Hippocampal formation (tissue), 2 donors: ENCODE measurements around the gene PROZ.

ENCODE experiments used
- DNase-seq, 2 donors: peaks; one replicate each; lab custom pipeline; 2025; lab: John Stamatoyannopoulos, UW

Gene PROZ

DNA sequence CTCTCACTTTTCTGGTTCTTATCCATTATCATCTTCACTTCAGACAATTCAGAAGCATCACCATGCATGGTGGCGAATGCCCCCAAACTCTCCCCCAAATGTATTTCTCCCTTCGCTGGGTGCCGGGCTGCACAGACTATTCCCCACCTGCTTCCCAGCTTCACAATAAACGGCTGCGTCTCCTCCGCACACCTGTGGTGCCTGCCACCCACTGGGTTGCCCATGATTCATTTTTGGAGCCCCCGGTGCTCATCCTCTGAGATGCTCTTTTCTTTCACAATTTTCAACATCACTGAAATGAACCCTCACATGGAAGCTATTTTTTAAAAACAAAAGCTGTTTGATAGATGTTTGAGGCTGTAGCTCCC lies 38.6 kb upstream of the PROZ start:
- no peak for DNase-seq

GRCh38 chr13:113120300-113121182 lies 37.9 kb upstream of the PROZ start:
- no peak for DNase-seq

DNA sequence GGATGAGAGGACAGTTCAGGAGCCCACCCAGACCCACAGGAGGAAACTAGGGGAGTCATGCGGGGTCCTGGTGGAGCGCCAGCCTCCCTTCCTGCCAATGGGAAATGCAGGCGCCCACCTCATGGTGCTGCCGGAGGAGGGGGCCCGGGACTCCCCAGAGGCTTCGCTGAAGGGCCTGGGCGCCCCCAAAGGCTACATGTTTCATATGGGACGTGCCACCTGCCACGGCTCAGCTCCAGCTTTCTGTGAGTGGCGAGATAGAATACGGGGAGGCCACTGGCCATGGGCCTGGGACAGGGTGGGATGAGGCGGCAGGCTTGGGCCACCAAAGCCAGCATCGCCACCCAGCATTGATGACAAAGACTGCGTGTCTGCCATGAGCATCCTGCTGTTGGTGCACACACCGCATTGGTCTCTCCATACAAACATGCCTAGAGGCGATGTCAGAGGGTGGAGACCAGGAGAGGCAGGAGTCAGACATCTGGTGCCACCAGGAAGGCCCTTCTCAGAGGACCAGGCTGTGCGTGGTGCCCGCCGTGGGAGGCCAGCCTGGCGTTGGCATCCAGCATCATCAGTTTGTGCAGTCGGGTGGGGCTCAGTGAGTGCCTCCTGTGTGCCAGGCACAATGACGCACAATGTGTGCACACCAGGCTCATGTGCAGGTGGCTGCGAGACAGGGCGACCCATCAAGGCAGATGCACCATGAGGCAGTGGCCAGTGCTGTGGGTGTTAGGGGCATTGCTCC lies 37.1 kb upstream of the PROZ start:
- DNase-seq = no peak

GRCh38 chr13:113121928-113122471 lies 36.4 kb upstream of the PROZ start:
- no peak for DNase-seq

- no peak for DNase-seq
Observed at GRCh38 chr13:113122550-113123225, 35.8 kb upstream of the PROZ start, which contains the start of gene F10. Gene F10, plus strand, starts transcription at chr13:113122799. Its CDS starts 57 bp downstream, at chr13:113122856.

GRCh38 chr13:113123226-113124201 lies 34.9 kb upstream of the PROZ start:
- DNase-seq = no peak

DNA sequence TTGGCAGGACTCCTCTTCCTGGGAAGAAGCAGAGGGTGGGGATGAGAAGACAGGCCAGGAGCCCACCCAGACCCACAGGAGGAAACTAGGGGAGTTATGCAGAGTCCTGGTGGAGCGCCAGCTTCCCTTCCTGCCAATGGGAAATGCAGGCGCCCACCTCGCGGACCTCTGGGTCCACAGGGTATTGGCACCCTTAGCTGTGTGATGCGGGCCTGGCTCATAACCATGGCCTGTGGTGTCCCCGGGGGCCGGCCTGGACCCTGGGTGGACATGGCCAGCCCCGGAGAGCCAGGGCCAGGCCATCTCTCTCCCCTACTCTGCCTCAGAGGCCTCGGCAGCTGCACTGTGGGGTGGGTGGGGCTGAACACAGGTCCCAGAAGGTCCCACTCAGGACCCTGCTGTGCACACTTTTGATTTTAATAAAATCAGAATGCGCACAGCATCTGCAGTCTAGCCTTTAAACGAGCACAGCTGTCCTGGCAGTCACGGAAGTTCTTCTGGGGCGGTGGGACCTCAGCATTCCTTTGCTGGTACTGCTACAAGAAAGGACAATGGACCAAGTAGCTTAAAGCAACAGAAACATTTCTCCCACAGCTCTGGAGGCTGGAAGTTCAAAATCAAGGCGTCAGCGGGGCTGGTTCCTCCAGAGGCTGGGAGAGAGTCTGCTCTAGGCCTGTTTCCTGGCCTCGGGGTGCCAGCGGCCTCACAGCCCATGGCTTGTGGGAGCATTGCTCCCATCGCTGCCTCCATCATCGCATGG lies 34.1 kb upstream of the PROZ start:
- no peak for DNase-seq

DNA sequence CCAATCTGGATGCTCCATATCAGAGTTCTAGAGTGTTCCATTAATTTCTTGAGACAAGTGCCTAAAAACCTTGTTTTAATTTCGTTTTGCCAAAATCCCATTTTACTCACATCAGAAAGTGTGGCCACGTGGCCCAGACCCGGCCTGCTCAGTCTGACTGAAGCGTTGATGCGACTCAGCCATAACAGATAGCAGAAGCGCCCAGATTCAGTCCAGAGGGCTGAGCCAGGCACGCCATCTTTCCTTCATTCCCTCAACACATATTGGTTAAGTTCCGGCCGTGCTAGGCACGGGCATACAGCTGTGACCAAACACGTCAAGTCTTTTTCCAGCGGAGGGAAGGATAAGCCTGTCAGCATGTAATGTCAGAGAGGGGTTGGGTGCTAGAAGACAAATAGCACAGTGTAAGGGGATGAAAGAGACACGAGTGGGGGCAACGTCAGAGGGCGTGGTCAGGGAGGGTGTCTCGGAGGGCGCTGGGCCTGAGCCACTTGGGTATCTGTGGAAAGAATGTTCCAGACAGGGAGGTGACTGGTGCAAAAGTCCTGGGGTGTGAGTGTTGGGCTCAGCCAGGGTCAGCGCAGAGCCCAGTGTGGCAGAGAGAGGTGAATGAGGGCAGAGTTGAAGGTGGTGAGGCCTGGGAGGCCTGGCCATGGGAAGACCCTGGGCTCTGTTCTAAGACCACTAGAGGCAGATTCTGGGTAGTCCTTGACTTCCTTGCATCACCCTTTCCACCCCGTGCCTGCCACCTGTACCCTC lies 32.8 kb upstream of the PROZ start:
- no peak for DNase-seq

DNA sequence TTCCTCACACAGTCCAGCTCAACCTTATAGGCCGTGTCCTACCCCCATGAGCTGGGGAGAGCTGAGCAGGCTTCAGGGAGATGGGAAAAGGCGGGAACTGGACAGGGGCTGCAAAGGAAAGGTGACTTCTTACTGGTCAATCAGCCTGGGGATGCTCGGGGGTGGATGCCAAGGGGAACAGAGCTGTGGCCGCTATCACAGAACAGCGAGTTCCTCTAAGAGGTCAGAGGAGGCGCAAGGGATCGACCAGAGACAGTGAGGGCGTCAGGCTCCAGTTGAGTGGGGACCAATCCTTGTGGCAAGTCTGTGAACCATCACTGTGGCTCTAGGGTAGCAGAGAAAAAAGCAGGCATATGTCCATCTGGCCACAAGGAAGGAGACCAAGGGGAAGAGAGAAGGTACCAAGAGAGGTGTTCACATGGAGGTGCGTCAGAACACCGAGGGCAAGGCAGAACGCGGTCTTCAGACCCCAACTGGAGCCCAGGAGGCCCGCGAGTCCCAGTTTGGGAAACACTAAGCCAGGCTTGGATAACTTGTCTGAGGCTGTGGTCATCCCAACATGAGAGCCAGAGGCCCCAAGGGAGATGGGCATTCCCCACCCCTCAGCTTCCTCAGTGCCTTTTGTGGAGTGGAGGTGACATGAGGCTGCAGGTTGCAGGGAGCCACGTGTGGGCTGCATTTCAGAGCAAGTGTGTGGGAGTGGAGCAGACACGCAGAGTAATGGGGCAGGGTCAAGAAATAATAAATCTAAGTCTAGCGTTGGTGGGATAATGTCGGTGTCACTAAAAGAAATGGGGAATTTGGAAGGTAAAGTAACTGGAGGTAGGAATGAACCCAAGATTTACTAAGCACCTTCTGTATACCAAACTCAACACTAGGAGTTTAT lies 31.9 kb upstream of the PROZ start:
- no peak for DNase-seq

GRCh38 chr13:113129480-113129879 lies 29.0 kb upstream of the PROZ start:
- no peak for DNase-seq

GRCh38 chr13:113129921-113130750 lies 28.3 kb upstream of the PROZ start:
- DNase-seq = no peak

DNA sequence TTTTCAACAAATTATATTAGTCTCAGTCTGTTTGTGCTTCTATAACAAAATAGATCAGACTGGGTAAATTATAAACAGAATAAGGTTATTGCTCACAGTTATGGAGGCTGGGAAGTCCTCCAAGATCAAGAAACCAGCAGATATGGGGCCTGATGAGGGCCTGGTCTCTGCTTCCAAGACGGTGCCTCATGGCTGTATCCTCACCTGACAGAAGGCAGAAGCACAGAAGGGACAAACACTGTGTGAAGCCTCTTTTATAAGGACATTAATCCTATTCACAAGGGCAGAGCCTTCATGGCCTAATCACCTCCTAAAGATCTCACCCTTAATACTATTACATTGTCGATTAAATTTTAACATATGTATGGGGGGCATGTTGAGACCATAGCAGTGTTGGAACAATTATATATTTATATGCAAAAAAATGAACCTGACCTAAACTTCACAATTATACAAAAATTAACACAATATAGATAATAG lies 23.1 kb upstream of the PROZ start:
- DNase-seq = no peak

DNA sequence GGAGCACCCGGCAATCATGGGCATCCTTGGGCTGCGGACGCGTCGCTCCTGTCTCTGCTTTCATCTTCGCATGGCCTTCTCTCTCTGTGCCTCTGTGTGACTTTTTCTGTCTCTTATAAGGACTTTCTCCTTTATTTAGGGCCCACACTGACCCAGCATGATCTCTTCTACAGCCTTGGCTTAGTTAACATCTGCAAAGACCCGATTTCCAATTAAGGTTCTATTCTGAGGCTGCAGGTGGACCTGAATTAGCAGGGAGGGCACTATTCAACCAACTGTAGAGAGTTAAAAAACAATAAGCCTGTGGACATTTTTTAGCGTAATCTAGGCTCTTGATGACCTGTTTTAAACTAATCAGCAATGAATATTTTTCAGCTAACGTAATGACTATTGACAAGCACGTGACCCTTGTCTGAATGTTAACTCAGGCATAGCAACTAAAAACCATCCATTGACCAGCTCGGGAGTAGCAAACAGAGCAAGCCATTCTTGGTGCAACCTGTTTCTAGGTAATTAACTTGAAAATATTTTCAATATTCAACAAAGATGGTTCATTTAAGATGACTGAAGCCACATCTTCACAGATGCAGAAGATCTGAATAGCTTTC lies 20.7 kb upstream of the PROZ start:
- DNase-seq = no peak

GRCh38 chr13:113138792-113139551 lies 19.5 kb upstream of the PROZ start:
- no peak for DNase-seq

GRCh38 chr13:113139577-113139976 lies 18.9 kb upstream of the PROZ start:
- no peak for DNase-seq
